8988T (cell line): ENCODE data around the gene ANGPTL4.
"Not testable (repeated sequence)": the region's sequence is repeated elsewhere in the genome, so short reads cannot be mapped to it uniquely, and the experiment has no call there.

ENCODE experiments used
- DNase-seq: peaks from one replicate; pipeline ENCODE4 v3.0.0; 2011

The ANGPTL4 gene, protein sequence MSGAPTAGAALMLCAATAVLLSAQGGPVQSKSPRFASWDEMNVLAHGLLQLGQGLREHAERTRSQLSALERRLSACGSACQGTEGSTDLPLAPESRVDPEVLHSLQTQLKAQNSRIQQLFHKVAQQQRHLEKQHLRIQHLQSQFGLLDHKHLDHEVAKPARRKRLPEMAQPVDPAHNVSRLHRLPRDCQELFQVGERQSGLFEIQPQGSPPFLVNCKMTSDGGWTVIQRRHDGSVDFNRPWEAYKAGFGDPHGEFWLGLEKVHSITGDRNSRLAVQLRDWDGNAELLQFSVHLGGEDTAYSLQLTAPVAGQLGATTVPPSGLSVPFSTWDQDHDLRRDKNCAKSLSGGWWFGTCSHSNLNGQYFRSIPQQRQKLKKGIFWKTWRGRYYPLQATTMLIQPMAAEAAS

GRCh38 chr19:8363803-8364771, at the start of gene ANGPTL4:
TSS of gene ANGPTL4 (plus strand) at chr19:8364155. CDS start at chr19:8364322, 167 bp downstream.
- peak; percentile 11 for DNase-seq

DNA sequence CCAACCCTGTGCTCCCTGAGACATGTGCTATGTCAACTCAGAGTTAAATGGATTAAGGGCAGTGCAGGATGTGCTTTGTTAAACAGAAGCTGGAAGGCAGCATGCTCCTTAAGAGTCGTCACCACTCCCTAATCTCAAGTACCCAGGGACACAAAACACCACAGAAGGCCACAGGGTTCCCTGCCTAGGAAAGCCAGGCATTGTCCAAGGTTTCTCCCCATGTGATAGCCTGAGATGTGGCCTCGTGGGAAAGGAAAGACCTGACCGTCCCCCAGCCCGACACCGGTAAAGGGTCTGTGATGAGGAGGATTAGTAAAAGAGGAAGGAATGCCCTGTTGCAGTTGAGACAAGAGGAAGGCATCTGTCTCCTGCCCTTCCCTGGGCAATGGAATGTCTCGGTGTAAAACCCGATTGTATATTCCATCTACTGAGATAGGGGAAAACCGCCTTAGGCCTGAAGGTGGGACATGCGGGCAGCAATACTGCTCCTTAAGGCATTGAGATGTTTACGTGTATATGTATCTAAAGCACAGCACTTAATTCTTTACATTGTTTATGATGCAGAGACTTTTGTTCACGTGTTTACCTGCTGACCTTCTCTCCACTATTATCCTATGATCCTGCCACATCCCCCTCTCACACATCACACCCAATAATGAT, 48.8 kb upstream of the ANGPTL4 start:
- DNase-seq, result not testable (repeated sequence)

DNA sequence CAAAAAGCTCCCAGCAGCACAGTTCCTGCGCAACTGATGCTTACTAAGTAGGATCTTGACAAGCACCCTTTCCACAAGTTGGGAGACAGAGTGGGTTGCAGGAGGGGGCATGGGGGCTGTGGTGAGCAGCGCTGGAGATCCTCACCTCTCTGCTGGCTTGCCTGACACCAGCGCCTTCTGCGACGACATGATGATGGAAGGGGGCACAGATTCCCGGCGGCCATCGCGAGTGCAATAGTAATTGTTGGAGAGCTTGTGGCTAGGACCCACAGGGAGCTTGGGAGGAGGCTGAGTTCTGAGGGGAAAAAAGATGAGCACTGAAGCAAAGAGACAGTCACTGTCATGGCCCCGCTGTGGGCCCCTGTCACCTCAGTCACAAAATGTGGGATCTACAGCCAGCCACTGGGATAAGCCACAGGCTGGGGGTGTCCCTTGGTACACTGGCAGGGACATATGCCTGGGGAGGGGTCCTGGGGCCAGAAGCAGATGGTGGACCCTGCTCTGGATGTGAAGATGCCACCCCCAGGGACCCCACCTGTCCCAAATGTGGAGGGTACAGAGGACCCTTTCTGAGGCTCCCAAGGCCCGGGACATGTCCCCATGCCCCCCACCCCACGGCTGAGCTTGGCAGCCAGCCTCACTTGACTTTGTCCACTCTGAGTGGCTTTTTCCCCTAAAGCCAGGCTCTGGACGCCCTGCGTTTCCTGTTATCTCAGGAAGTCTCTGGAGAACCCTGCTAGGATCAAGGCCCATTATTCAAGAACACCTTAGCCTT, 47.4 kb upstream of the ANGPTL4 start:
- DNase-seq, result no peak

DNA sequence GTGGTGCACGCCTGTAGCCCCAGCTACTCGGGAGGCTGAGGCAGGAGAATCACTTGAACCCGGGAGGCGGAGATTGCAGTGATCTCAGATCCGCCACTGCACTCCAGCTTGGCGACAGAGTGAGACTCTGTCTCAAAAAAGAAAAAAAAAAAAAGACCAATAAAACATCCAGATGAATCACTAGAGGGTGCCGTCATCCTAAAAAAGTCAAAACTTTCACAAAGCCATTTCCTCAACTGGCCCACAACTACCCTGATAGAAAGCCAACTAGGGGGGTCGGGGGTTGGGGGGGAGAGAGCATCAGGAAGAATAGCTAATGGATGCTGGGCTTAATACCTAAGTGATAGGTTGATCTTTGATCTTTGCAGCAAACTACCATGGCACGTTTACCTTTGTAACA, 45.1 kb upstream of the ANGPTL4 start:
- not testable (repeated sequence) for DNase-seq

DNA sequence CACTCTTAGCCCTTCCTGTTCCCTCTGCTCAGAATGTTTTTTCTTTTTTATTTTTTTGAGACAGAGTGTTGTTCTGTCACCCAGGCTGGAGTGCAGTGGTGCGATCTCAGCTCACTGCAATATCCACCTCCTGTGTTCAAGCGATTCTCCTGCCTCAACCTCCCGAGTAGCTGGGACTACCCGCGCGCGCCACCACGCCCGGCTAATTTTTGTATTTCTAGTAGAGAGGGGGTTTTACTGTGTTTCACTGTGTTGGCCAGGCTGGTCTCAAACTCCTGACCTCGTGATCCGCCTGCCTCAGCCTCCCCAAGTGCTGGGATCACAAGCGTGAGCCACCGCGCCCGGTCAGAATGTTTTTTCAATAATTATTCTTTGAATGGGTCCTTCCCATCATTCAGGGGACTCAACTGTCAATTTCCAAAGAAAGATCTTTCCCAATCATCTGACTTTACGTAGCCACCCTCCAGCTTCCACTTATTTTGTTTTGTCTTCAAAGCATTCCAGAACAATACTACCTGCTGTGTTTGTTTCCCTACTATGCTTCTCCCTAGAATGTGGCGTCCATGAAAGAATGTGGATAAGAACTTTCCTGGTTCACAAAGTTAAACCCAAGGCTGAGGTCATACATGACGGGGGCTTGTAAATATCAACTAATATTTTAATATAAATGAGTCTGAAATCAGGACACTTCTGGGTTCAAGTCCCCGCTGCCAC, 44.0 kb upstream of the ANGPTL4 start:
- DNase-seq, result no peak

- DNase-seq, result no peak
Observed at GRCh38 chr19:8320564-8321066, 43.3 kb upstream of the ANGPTL4 start.

- DNase-seq, result peak; percentile 57
Observed at GRCh38 chr19:8321067-8321985, 42.6 kb upstream of the ANGPTL4 start, which contains the start of the genes NDUFA7 and RPS28. TSS of gene NDUFA7 (minus strand) at chr19:8321375. CDS start at chr19:8321358, 17 bp downstream. TSS of gene RPS28 (plus strand) at chr19:8321496. CDS start at chr19:8321531, 35 bp downstream.

GRCh38 chr19:8321986-8322637, 41.8 kb upstream of the ANGPTL4 start:
- no peak for DNase-seq

- no peak for DNase-seq
Observed at GRCh38 chr19:8322638-8322997, 41.3 kb upstream of the ANGPTL4 start.

- DNase-seq, result no peak
Observed at GRCh38 chr19:8323781-8324185, 40.2 kb upstream of the ANGPTL4 start.

DNA sequence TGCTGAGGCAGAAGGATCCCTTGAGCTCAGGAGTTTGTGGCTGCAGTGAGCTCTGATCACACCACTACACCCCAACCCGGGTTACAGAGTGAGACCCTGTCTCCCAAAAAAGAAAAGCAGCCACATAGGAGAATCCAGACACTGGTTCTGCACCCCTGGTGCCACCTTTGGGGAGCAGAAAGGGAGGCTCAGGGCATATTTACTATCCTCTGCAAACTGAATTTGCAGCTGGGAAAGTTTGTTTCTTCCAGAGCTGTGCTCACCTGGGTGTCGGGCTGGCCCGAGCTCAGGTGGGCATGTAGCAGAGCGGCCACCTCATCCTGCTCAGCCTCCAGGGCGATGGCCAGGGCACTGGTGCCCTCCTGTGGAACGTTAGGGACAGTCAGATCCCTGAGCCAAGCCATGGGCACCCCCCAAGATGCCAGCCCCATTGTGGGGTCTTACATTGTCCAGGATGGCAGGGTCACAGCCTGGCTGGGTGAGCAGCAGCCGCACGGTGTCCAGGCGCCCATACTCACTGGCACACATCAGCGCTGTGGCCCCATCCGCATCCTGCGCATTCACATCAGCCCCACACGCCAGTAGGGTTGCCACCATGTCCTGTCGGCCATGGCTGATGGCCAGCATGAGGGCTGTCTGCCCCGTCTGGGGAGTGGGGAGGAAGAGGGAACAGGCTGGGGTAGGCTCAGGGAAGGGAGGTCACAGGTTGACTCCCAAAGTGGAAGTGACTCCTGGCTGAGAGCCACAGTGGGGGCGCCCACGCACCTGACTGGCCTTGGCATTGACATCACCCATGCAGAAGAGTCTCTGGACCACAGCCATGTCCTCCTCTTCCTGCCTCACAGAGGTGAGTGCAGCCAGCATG, 39.5 kb upstream of the ANGPTL4 start:
- DNase-seq, result no peak

DNA sequence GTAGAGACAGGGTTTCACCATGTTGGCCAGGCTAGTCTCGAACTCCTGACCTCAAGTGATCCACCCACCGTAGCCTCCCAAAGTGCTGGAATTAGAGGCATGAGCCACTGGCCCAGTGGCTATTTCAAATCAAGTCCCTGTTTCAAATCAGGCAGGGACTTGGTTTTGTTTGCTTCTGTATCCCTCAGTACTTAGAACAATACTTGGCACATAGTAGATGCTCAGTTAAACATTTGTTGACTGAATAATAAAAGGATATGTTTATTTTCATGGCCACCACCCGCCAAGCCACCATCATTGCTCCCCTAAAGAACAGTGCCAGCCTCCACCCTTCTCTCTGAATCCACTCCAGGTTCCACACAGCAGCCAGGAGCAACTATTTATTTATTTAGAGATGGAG, 38.5 kb upstream of the ANGPTL4 start:
- no peak for DNase-seq

DNA sequence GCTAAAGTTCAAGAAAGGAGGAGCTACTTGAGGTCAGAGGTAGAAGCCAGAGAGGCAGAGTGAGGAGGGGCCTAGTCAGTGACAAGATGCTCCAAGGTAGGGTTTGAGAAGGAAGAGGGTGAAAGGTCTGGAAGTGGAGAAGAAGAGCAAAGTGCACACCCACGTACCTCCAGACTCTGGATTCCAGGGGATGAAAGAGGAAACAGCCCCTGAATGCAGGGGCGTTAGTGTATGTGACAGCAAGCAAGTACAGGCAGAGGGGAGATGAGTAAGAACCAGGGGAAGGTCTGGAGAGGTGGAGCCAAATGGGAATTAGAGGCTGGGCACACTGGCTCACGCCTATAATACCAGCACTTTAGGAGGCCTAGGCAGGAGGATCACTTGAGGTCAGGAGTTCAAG, 34.0 kb upstream of the ANGPTL4 start:
- no peak for DNase-seq

DNA sequence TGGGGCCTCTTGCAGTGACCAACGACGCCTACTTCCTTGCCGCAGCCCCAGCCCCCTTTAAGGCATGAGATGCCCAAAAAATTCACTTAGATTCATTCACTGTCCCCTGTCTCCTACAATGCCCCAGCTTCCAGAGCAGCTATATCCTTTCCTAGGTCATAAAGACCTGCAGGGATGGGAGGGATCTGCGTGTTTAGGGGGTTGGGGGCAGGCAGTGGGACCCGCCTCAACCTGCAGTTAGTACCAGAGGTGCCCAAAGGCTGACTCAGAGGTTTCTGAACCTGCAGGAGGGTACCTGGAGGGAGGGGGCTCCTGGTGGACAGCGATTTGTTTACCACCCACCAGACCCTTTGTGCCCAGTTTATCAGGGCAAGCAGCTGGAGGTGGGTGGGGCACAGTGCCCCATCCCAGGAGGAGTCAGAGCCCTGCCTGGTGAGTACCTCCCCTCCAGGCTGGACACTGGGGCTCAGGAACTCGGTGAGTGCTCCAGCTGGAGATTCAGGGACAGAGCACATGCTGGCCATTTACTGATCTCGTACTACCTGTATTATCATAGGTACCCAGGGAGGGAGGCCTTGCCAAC, 32.6 kb upstream of the ANGPTL4 start:
- DNase-seq, result no peak

DNA sequence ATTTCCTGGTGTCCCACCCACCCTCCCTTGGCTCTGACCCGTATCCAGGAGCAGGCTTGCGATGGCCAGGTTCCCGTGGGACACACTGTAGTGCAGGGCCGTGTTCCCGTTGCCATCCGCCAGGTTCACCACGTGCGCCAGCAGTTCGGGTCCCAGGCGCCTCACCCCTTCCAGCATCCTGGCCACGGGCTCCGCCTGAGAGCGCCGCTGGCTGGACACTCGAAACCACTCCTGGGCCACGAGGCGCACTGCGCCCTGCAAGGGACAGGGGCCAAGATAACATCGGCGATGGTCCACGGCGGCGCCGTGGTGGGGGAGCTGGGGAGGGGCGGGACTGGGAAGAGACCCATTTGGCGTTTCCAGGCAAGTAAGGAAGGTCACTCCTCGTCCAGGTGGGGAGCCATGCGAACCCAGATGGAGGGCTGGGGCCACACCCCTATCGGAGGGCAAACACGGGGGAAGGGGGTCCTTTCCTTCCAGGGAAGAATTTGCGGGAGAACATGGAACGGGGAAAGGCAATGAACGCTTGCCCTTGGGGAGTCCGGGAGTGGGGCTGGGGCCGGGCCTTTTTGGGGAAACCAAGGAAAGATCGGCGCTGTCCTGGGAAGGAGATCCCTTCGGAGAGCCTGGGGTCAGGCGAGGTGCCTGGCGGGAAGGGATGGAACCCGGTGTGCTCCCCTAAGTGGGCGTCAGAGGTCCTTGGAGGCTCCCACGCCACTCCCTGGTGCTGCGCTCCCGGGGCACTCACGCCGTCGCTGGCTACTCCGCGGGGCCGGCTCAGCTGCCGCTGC, 30.8 kb upstream of the ANGPTL4 start:
- DNase-seq, result no peak

DNA sequence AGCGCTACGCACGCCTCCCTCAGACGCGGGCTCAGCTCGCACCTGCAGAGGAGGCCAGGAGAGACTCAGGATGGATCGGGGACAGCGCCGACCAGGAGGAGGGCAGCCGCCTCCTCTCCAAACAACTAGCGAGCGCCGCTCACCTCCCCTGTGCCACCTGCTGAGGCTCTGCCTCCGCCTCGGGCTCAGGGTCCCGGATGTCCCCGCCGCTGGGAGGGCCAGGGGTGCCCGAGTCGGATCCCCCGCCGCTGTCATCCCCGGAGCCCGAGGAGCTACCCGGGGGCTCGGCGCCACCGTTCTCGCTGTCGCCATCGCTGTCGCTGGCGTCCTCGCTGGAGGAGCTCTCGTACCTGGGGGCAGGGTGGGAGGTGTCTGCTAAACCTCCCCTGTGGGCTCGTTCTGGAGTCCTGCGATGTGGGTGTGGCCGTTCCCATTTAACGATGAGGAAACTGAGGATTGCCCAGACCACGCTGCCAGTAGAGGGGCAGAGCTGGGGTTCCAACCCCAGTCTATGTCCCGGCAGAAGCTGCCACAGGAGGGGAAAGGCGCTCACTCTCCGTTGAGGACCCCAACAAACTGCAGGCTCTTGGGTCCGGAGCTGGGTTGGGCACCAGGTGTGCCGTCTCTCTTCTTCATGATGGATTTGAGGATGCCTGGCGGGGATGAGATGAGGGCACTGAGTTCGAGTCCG, 30.0 kb upstream of the ANGPTL4 start:
- no peak for DNase-seq
